ENCODE data around the gene MARCHF3.
"Not testable (repeated sequence)": the region's sequence is repeated elsewhere in the genome, so short reads cannot be mapped to it uniquely, and the experiment has no call there.

MARCHF3 gene

GRCh38 chr5:126918615-126918957 is 111.8 kb downstream of the MARCHF3 start:
- no peak for DNase-seq (ENCODE audit: low read depth, low spot score)

GRCh38 chr5:126917918-126918614 is 112.3 kb downstream of the MARCHF3 start:
- no peak for DNase-seq (ENCODE audit: low read depth, low spot score)

- DNase-seq (ENCODE audit: low read depth, low spot score): no peak
Observed at GRCh38 chr5:126915496-126915895, 114.9 kb downstream of the MARCHF3 start.

GRCh38 chr5:126914801-126915436 is 115.4 kb downstream of the MARCHF3 start:
- DNase-seq (ENCODE audit: low read depth, low spot score): no peak

- no peak for DNase-seq (ENCODE audit: low read depth, low spot score)
Observed at GRCh38 chr5:126912616-126913200, 117.7 kb downstream of the MARCHF3 start.

- DNase-seq (ENCODE audit: low read depth, low spot score): no peak
Observed at GRCh38 chr5:126911986-126912385, 118.4 kb downstream of the MARCHF3 start.

GRCh38 chr5:126909856-126910255 is 120.5 kb downstream of the MARCHF3 start:
- DNase-seq (ENCODE audit: low read depth, low spot score): no peak

GRCh38 chr5:126904407-126904806 is 126.0 kb downstream of the MARCHF3 start:
- not testable (repeated sequence) for DNase-seq (ENCODE audit: low read depth, low spot score)

GRCh38 chr5:126900796-126901195 is 129.6 kb downstream of the MARCHF3 start:
- DNase-seq (ENCODE audit: low read depth, low spot score): no peak

GRCh38 chr5:126899476-126899875 is 130.9 kb downstream of the MARCHF3 start:
- DNase-seq (ENCODE audit: low read depth, low spot score): no peak

GRCh38 chr5:126897851-126898630 is 132.3 kb downstream of the MARCHF3 start:
- no peak for DNase-seq (ENCODE audit: low read depth, low spot score)

- no peak for DNase-seq (ENCODE audit: low read depth, low spot score)
Observed at GRCh38 chr5:126896170-126896702, 134.1 kb downstream of the MARCHF3 start.

- not testable (repeated sequence) for DNase-seq (ENCODE audit: low read depth, low spot score)
Observed at GRCh38 chr5:126895712-126896111, 134.6 kb downstream of the MARCHF3 start.

GRCh38 chr5:126890414-126890813 is 139.9 kb downstream of the MARCHF3 start:
- not testable (repeated sequence) for DNase-seq (ENCODE audit: low read depth, low spot score)

- no peak for DNase-seq (ENCODE audit: low read depth, low spot score)
Observed at GRCh38 chr5:126888175-126888574, 142.2 kb downstream of the MARCHF3 start.

- no peak for DNase-seq (ENCODE audit: low read depth, low spot score)
Observed at GRCh38 chr5:126884269-126884819, 146.0 kb downstream of the MARCHF3 start.

- DNase-seq (ENCODE audit: low read depth, low spot score): no peak
Observed at GRCh38 chr5:126883564-126884245, 146.7 kb downstream of the MARCHF3 start.

GRCh38 chr5:126881821-126882600 is 148.3 kb downstream of the MARCHF3 start:
- no peak for DNase-seq (ENCODE audit: low read depth, low spot score)

GRCh38 chr5:126878634-126879033 is 151.7 kb downstream of the MARCHF3 start:
- no peak for DNase-seq (ENCODE audit: low read depth, low spot score)

- no peak for DNase-seq (ENCODE audit: low read depth, low spot score)
Observed at GRCh38 chr5:126878085-126878484, 152.3 kb downstream of the MARCHF3 start.
